HEK293 (cell line): ENCODE measurements around the gene ZNF629.

Experiments
- BCL6B ChIP-seq: fragments of 450-650 bp; formaldehyde crosslinking; IDR thresholded peaks from 2 replicates; pipeline ENCODE4 v1.5.1; 2017; ENCODE audit warnings: missing biosample characterization, missing genetic modification characterization
- HIC1 ChIP-seq: fragments of 450-650 bp; formaldehyde crosslinking; IDR thresholded peaks from 2 replicates; pipeline ENCODE4 v1.5.1; 2016; ENCODE audit warnings: missing biosample characterization, missing genetic modification characterization
- SP2 ChIP-seq: fragments of 450-650 bp; formaldehyde crosslinking; IDR thresholded peaks from 2 replicates; pipeline ENCODE4 v1.5.1; 2016; ENCODE audit warnings: missing biosample characterization, missing genetic modification characterization
- TRIM28 ChIP-seq: IDR thresholded peaks from 2 replicates; pipeline ENCODE4 v1.6.1; 2011; ENCODE audit warnings: low read length, control low read depth, borderline replicate concordance
- YY1 ChIP-seq: fragments of 450-650 bp; formaldehyde crosslinking; IDR thresholded peaks from 2 replicates; pipeline ENCODE4 v1.5.1; 2018; ENCODE audit warnings: missing biosample characterization, missing genetic modification characterization
- ZBTB26 ChIP-seq: fragments of 450-650 bp; formaldehyde crosslinking; optimal IDR thresholded peaks from 2 replicates; pipeline ENCODE3; 2016; ENCODE audit warnings: missing biosample characterization, mild to moderate bottlenecking, missing genetic modification characterization
- ZEB2 ChIP-seq: fragments of 450-650 bp; formaldehyde crosslinking; IDR thresholded peaks from 2 replicates; pipeline ENCODE4 v1.5.1; 2016; ENCODE audit warnings: missing biosample characterization, missing genetic modification characterization
- ZNF184 ChIP-seq: fragments of 450-650 bp; IDR thresholded peaks from 2 replicates; pipeline ENCODE4 v1.5.1; 2018; ENCODE audit warnings: missing biosample characterization, mild to moderate bottlenecking, missing genetic modification characterization
- ZNF19 ChIP-seq: fragments of 450-650 bp; formaldehyde crosslinking; IDR thresholded peaks from 2 replicates; pipeline ENCODE4; 2016; ENCODE audit warnings: missing biosample characterization, missing genetic modification characterization, low read depth
- ZNF2 ChIP-seq: fragments of 450-650 bp; formaldehyde crosslinking; IDR thresholded peaks from 2 replicates; pipeline ENCODE4 v1.5.1; 2016; ENCODE audit warnings: missing biosample characterization, missing genetic modification characterization
- ZNF214 ChIP-seq: fragments of 450-650 bp; formaldehyde crosslinking; IDR thresholded peaks from 2 replicates; pipeline ENCODE4 v1.5.1; 2017; ENCODE audit warnings: missing biosample characterization, mild to moderate bottlenecking, missing genetic modification characterization, borderline replicate concordance
- ZNF280C ChIP-seq: fragments of 450-650 bp; formaldehyde crosslinking; IDR thresholded peaks from 2 replicates; pipeline ENCODE4 v1.5.1; 2016; ENCODE audit warnings: missing biosample characterization, missing genetic modification characterization
- ZNF362 ChIP-seq: fragments of 450-650 bp; formaldehyde crosslinking; IDR thresholded peaks from 2 replicates; pipeline ENCODE4 v1.5.1; 2016; ENCODE audit warnings: missing biosample characterization, missing genetic modification characterization
- ZNF398 ChIP-seq: fragments of 450-650 bp; formaldehyde crosslinking; IDR thresholded peaks from 2 replicates; pipeline ENCODE4 v1.5.1; 2017; ENCODE audit warnings: missing biosample characterization, missing genetic modification characterization
- ZNF416 ChIP-seq: fragments of 450-650 bp; formaldehyde crosslinking; IDR thresholded peaks from 2 replicates; pipeline ENCODE4 v1.5.1; 2016; ENCODE audit warnings: missing biosample characterization, missing genetic modification characterization
- ZNF596 ChIP-seq: fragments of 450-650 bp; IDR thresholded peaks from 2 replicates; pipeline ENCODE4 v1.5.0; 2018; ENCODE audit warnings: missing biosample characterization, mild to moderate bottlenecking, missing genetic modification characterization, moderate library complexity
- ZNF629 ChIP-seq: fragments of 450-650 bp; formaldehyde crosslinking; IDR thresholded peaks from 2 replicates; pipeline ENCODE4 v1.5.1; 2017; ENCODE audit warnings: missing biosample characterization, missing genetic modification characterization
- ZNF645 ChIP-seq: fragments of 450-650 bp; formaldehyde crosslinking; IDR thresholded peaks from 2 replicates; pipeline ENCODE4; 2016; ENCODE audit warnings: missing biosample characterization, missing genetic modification characterization
- ZNF692 ChIP-seq: fragments of 450-650 bp; formaldehyde crosslinking; IDR thresholded peaks from 2 replicates; pipeline ENCODE4 v1.5.1; 2016; ENCODE audit warnings: missing biosample characterization, missing genetic modification characterization
- ZNF747 ChIP-seq: fragments of 450-650 bp; formaldehyde crosslinking; IDR thresholded peaks from 2 replicates; pipeline ENCODE4 v1.5.1; 2016; ENCODE audit warnings: missing biosample characterization, missing genetic modification characterization
- ZSCAN16 ChIP-seq: fragments of 450-650 bp; formaldehyde crosslinking; IDR thresholded peaks from 2 replicates; pipeline ENCODE4 v1.5.1; 2016; ENCODE audit warnings: missing biosample characterization, missing genetic modification characterization
- ZSCAN4 ChIP-seq: fragments of 450-650 bp; formaldehyde crosslinking; IDR thresholded peaks from 2 replicates; pipeline ENCODE4 v1.5.1; 2017; ENCODE audit warnings: missing biosample characterization, missing genetic modification characterization

The ZNF629 gene

GRCh38 chr16:30786115-30786935 lies 680 bp downstream of the ZNF629 start (continued):
- TF ChIP-seq ZNF280C (no peak), ZEB2 (tag by site-specific recombination) (0 out of 2 replicates have a peak, but pooled peaks have one; percentile 21), ZNF692 (tag by site-specific recombination) (peak; percentile 88), ZNF747 (tag by site-specific recombination) (no peak), BCL6B (tag by site-specific recombination) (no peak), ZSCAN16 (tag by site-specific recombination) (no peak), SP2 (peak; percentile 55), YY1 (peak; percentile 54), ZNF629 (tag by site-specific recombination) (0 out of 2 replicates have a peak, but pooled peaks have one; percentile 0), ZNF645 (tag by site-specific recombination) (no peak), ZSCAN4 (tag by site-specific recombination) (no peak), ZBTB26 (tag by site-specific recombination) (peak; percentile 53), ZNF596 (tag by site-specific recombination) (no peak), TRIM28 (no peak), ZNF416 (no peak), ZNF184 (tag by site-specific recombination) (no peak), ZNF398 (tag by site-specific recombination) (peak; percentile 33), ZNF2 (peak; percentile 47; the same call in 1 of the 2 replicates), ZNF362 (tag by site-specific recombination) (no peak), HIC1 (no peak), ZNF19 (no peak), ZNF214 (tag by site-specific recombination) (no peak)
